Keratinocyte (primary cell): Measurements from ENCODE around the gene ONECUT1. TPM values are rescaled to one million over a fixed set of nuclear protein-coding genes. Genes with fewer than 3 reads are reported as not detected.

ENCODE experiments used
- DNase-seq: peaks from one replicate; pipeline ENCODE4 v3.0.0-alpha.2; 2011; ENCODE audit warnings: low read depth, missing footprints, low spot score
- FAIRE-seq: peaks from 2 replicates; lab custom pipeline; 2011; peaks lifted over from hg19 to GRCh38; lab: Jason Lieb, UNC
- H2AFZ ChIP-seq: 2 replicates; pipeline ENCODE4 v1.6.0; 2012; ENCODE audit warnings: low read length, control low read depth, inconsistent platforms; ENCODE audit not compliant: control insufficient read depth
- H3K27ac ChIP-seq: 2 replicates; pipeline ENCODE4 v1.5.1; 2011; ENCODE audit warnings: low read length; ENCODE audit not compliant: control insufficient read depth, insufficient read depth
- H3K27me3 ChIP-seq: 3 replicates; pipeline ENCODE4 v1.6.0; 2011; ENCODE audit warnings: low read length; ENCODE audit not compliant: control insufficient read depth, insufficient read depth; ENCODE audit errors: extremely low read depth
- H3K36me3 ChIP-seq, 2 experiments: 2 replicates in 1 of 2; 3 replicates in 1 of 2; pipeline ENCODE4 v1.5.1; 2011; ENCODE audit warnings: low read length in 2 of 2, mild to moderate bottlenecking in 1 of 2; ENCODE audit not compliant: control insufficient read depth in 2 of 2, insufficient read depth in 2 of 2; ENCODE audit errors: extremely low read depth in 1 of 2
- H3K4me1 ChIP-seq: 3 replicates; pipeline ENCODE4 v1.5.1; 2011; ENCODE audit warnings: low read length; ENCODE audit not compliant: control insufficient read depth, insufficient read depth; ENCODE audit errors: extremely low read depth
- H3K4me2 ChIP-seq: 3 replicates; pipeline ENCODE4 v1.6.0; 2011; ENCODE audit warnings: low read depth, low read length; ENCODE audit not compliant: control insufficient read depth, insufficient read depth; ENCODE audit errors: extremely low read depth
- H3K4me3 ChIP-seq, 3 experiments: fragments of 200-600 bp in 1 of 3; sonication (generic) in 1 of 3; 2 replicates in 2 of 3; 3 replicates in 1 of 3; pipeline ENCODE4 v1.5.1; 2011 to 2016; ENCODE audit warnings: low read length in 3 of 3, mild to moderate bottlenecking in 3 of 3, control low read depth in 2 of 3, inconsistent platforms in 1 of 3, low read depth in 1 of 3, mixed read lengths in 1 of 3, mixed run types in 1 of 3, moderate library complexity in 1 of 3; ENCODE audit not compliant: control insufficient read depth in 2 of 3, insufficient read depth in 2 of 3; ENCODE audit errors: extremely low read depth in 1 of 3
- H3K79me2 ChIP-seq: 2 replicates; pipeline ENCODE4 v1.6.0; 2012; ENCODE audit warnings: low read length; ENCODE audit not compliant: control insufficient read depth, insufficient read depth
- H3K9ac ChIP-seq: 3 replicates; pipeline ENCODE4 v1.6.0; 2011; ENCODE audit warnings: low read length; ENCODE audit not compliant: control insufficient read depth, insufficient read depth; ENCODE audit errors: extremely low read depth
- H3K9me1 ChIP-seq: 3 replicates; pipeline ENCODE4 v1.6.0; 2011; ENCODE audit warnings: low read length; ENCODE audit not compliant: control insufficient read depth, insufficient read depth; ENCODE audit errors: extremely low read depth
- H3K9me3 ChIP-seq: 2 replicates; pipeline ENCODE4 v1.5.1; 2012; ENCODE audit warnings: low read depth, low read length; ENCODE audit not compliant: control insufficient read depth
- H4K20me1 ChIP-seq: 3 replicates; pipeline ENCODE4 v1.6.0; 2011; ENCODE audit warnings: low read length; ENCODE audit not compliant: control insufficient read depth, insufficient read depth; ENCODE audit errors: extremely low read depth
- CTCF ChIP-seq, 3 experiments: IDR thresholded peaks in 1 of 3; conservative IDR thresholded peaks in 1 of 3; optimal IDR thresholded peaks in 1 of 3; 2 replicates in 2 of 3; 3 replicates in 1 of 3; pipeline versions ENCODE3 to v1.5.1; 2011; ENCODE audit warnings: low read length in 3 of 3, mild to moderate bottlenecking in 3 of 3, moderate library complexity in 2 of 3, control low read depth in 1 of 3, inconsistent platforms in 1 of 3; ENCODE audit not compliant: insufficient read depth in 2 of 3; ENCODE audit errors: extremely low read depth in 1 of 3
- EZH2 ChIP-seq: IDR thresholded peaks from one replicate; pipeline ENCODE4 v1.6.1; 2012; ENCODE audit warnings: inconsistent platforms, mild to moderate bottlenecking, low read length, moderate library complexity
- dilution Hi-C: fragments of 300-500 bp; cut with MboI; formaldehyde crosslinking; loops from one replicate; pipeline ENCODE4 v1.7.0; 2020; ENCODE audit warnings: low sequenced_read_pairs; ENCODE audit not compliant: extremely low pct_ligation_motif_present
- polyA plus RNA-seq, 5 experiments: library from polyadenylated mRNA; depleted of rRNA in 3 of 5; stranded (reverse) in 3 of 5; stranded (forward) in 1 of 5; unstranded in 1 of 5; fragments of >200 nt; gene quantifications; 1 replicate in 1 of 5; 2 replicates in 3 of 5; 3 replicates in 1 of 5; pipeline versions ENCODE4 v1.2.1 to v1.2.3, GENCODE V29; 2011 to 2012; ENCODE audit warnings: missing spikeins in 2 of 5, low read depth in 1 of 5, low replicate concordance in 1 of 5

Gene ONECUT1
- polyA plus RNA-seq, 1 donor (not counting 4 experiments of a cell fraction or from before 2014, with no cell fraction given): not detected

DNA sequence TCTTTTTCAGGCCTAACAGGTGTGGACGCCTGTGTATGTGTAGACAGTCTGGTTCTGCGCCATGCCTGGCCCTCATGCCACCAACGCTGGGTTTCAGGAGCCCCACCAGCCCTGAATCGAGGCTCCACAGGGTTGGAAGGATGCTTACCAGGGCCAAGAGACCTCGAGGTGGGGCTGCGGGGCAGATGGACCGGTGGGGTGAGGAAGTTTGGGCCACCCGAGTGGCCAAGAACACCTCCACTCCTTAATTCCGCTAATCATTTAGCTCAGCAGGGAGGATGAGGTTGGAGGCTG lies 6.0 kb upstream of the ONECUT1 start:
- H3K9ac ChIP-seq: no peak overlapping the region
- H3K79me2 ChIP-seq: no peaks in the 10 kb centered on the region
- dilution Hi-C loops: loop anchor here (25.0 kb wide), 1 partner anchor 391 kb away; no protein-coding TSS in a partner anchor
- H4K20me1 ChIP-seq: no peaks in the 10 kb centered on the region
- no peak overlapping the region for H3K4me2 ChIP-seq
- no peak overlapping the region for H3K4me3 ChIP-seq
- no peaks in the 10 kb centered on the region for H3K36me3 ChIP-seq
- FAIRE-seq (no peak), DNase-seq (no peak)
- TF ChIP-seq EZH2 (no peak), CTCF (optimal IDR thresholded peaks at IDR 0.05 in 1 of 3, IDR thresholded peaks at IDR 0.05 in 1 of 3, conservative IDR thresholded peaks at IDR 0.05 in 1 of 3; ENCODE audit: extremely low read depth in 1 of 3, insufficient read depth in 2 of 3, low read length in 3 of 3) (no peak)
- H3K9me1 ChIP-seq: no peaks in the 10 kb centered on the region
- H3K27ac ChIP-seq: no peak overlapping the region
- no peaks in the 10 kb centered on the region for H3K9me3 ChIP-seq
- H3K27me3 ChIP-seq: peaks cover 99% of the 10 kb centered on the region
- no peak overlapping the region for H2AFZ ChIP-seq
- no peaks in the 10 kb centered on the region for H3K4me1 ChIP-seq

DNA sequence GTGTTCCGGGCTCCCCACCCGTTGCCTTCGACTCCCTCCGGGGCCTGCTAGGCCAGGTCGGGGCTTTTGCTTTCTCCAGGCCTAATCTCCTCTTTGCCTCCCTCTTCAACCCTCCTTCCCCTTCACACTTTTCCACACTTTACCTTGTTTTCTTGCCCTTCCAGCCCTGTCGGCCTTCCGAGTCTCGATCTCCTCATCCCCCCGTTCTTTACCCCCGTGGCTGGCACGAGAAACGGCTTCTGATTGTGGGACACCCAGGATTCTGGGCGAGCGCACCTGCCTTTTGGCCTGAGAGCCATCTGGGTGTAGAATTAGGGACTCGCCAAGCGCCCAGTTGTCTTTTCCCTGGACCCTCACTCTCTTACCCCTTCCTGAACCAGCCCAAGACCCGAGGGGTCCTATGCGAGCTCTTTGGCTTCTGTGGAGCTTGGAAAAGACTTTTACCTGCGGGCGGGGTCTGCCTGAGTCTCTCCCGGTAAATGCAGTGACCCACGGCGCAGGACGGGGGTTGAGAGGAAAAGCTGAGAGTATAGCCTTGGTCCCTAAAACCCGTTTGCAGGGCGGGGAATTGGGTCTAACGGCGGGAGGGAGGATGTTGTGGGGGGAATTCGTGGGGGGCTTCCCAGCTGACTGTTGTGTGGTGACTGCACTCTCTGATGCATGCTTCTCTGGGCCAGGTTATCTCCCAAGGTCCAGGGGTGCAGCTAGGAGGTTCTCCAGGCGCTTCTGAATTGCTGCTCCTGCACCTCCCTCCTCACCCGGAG lies 5.5 kb upstream of the ONECUT1 start:
- H3K27ac ChIP-seq: no peak overlapping the region
- FAIRE-seq: no peak
- no peak for DNase-seq
- H3K79me2 ChIP-seq: no peaks in the 10 kb centered on the region
- peaks cover 99% of the 10 kb centered on the region for H3K27me3 ChIP-seq
- no peak overlapping the region for H2AFZ ChIP-seq
- dilution Hi-C loops: loop anchor here (25.0 kb wide), 1 partner anchor 392 kb away; no protein-coding TSS in a partner anchor
- no peak overlapping the region for H3K9ac ChIP-seq
- H3K36me3 ChIP-seq: no peaks in the 10 kb centered on the region
- no peak overlapping the region for H3K4me3 ChIP-seq
- no peaks in the 10 kb centered on the region for H3K9me3 ChIP-seq
- no peaks in the 10 kb centered on the region for H3K4me1 ChIP-seq
- no peaks in the 10 kb centered on the region for H4K20me1 ChIP-seq
- H3K4me2 ChIP-seq: no peak overlapping the region
- H3K9me1 ChIP-seq: no peaks in the 10 kb centered on the region
- no peak for TF ChIP-seq CTCF (optimal IDR thresholded peaks at IDR 0.05 in 1 of 3, IDR thresholded peaks at IDR 0.05 in 1 of 3, conservative IDR thresholded peaks at IDR 0.05 in 1 of 3; ENCODE audit: extremely low read depth in 1 of 3, insufficient read depth in 2 of 3, low read length in 3 of 3)
- peak; percentile 78 for TF ChIP-seq EZH2
